Measurements from ENCODE around the gene FMN1.

FMN1 gene

GRCh38 chr15:32828507-32829186 lies 365.9 kb downstream of the FMN1 start:
- Histone ChIP-seq H3K27me3 (ENCODE audit: control insufficient read depth, insufficient read depth, low read length) (no peaks in the 10 kb centered on the region), H3K4me3 (ENCODE audit: low read depth, low read length) (no peak overlapping the region), H3K4me2 (ENCODE audit: low read length) (no peak overlapping the region), H2AFZ (no peak overlapping the region), H3K36me3 (ENCODE audit: control insufficient read depth, insufficient read depth, low read length) (no peaks in the 10 kb centered on the region), H3K9ac (no peak overlapping the region), H3K27ac (no peak overlapping the region), H3K4me1 (no peaks in the 10 kb centered on the region), H3K9me3 (ENCODE audit: control insufficient read depth, low read length) (no peaks in the 10 kb centered on the region), H3K79me2 (no peaks in the 10 kb centered on the region)
- TF ChIP-seq CTCF (IDR thresholded peaks at IDR 0.05) = no peak

- no peaks in the 10 kb centered on the region for H3K36me3 ChIP-seq (ENCODE audit: control insufficient read depth, insufficient read depth, low read length)
- no peak overlapping the region for H3K4me3 ChIP-seq (ENCODE audit: low read depth, low read length)
- H3K27me3 ChIP-seq (ENCODE audit: control insufficient read depth, insufficient read depth, low read length) = no peaks in the 10 kb centered on the region
- no peak overlapping the region for H3K4me2 ChIP-seq (ENCODE audit: low read length)
- no peaks in the 10 kb centered on the region for H3K79me2 ChIP-seq
- no peak overlapping the region for H3K27ac ChIP-seq
- H3K4me1 ChIP-seq = no peaks in the 10 kb centered on the region
- no peak overlapping the region for H2AFZ ChIP-seq
- H3K9ac ChIP-seq = no peak overlapping the region
- no peak for TF ChIP-seq CTCF (IDR thresholded peaks at IDR 0.05)
- no peaks in the 10 kb centered on the region for H3K9me3 ChIP-seq (ENCODE audit: control insufficient read depth, low read length)
Measured at GRCh38 chr15:32826685-32827084, 367.8 kb downstream of the FMN1 start.

GRCh38 chr15:32825219-32825618 lies 369.3 kb downstream of the FMN1 start:
- Histone ChIP-seq H3K9ac (no peak overlapping the region), H3K4me2 (ENCODE audit: low read length) (no peak overlapping the region), H2AFZ (no peak overlapping the region), H3K27ac (no peak overlapping the region), H3K9me3 (ENCODE audit: control insufficient read depth, low read length) (no peaks in the 10 kb centered on the region), H3K4me3 (ENCODE audit: low read depth, low read length) (no peak overlapping the region), H3K79me2 (no peaks in the 10 kb centered on the region), H3K36me3 (ENCODE audit: control insufficient read depth, insufficient read depth, low read length) (no peaks in the 10 kb centered on the region), H3K27me3 (ENCODE audit: control insufficient read depth, insufficient read depth, low read length) (no peaks in the 10 kb centered on the region), H3K4me1 (no peaks in the 10 kb centered on the region)
- no peak for TF ChIP-seq CTCF (IDR thresholded peaks at IDR 0.05)

- H3K79me2 ChIP-seq = no peaks in the 10 kb centered on the region
- no peaks in the 10 kb centered on the region for H3K36me3 ChIP-seq (ENCODE audit: control insufficient read depth, insufficient read depth, low read length)
- H2AFZ ChIP-seq = no peak overlapping the region
- no peak for TF ChIP-seq CTCF (IDR thresholded peaks at IDR 0.05)
- H3K27ac ChIP-seq = no peak overlapping the region
- no peak overlapping the region for H3K9ac ChIP-seq
- H3K4me3 ChIP-seq (ENCODE audit: low read depth, low read length) = no peak overlapping the region
- H3K9me3 ChIP-seq (ENCODE audit: control insufficient read depth, low read length) = no peaks in the 10 kb centered on the region
- H3K27me3 ChIP-seq (ENCODE audit: control insufficient read depth, insufficient read depth, low read length) = no peaks in the 10 kb centered on the region
- H3K4me2 ChIP-seq (ENCODE audit: low read length) = no peak overlapping the region
- no peaks in the 10 kb centered on the region for H3K4me1 ChIP-seq
Measured at GRCh38 chr15:32824777-32825176, 369.7 kb downstream of the FMN1 start.

- H3K36me3 ChIP-seq (ENCODE audit: control insufficient read depth, insufficient read depth, low read length) = no peaks in the 10 kb centered on the region
- H3K9ac ChIP-seq = no peak overlapping the region
- H3K4me3 ChIP-seq (ENCODE audit: low read depth, low read length) = no peak overlapping the region
- no peak overlapping the region for H3K27ac ChIP-seq
- H3K9me3 ChIP-seq (ENCODE audit: control insufficient read depth, low read length) = no peaks in the 10 kb centered on the region
- H3K79me2 ChIP-seq = no peaks in the 10 kb centered on the region
- TF ChIP-seq CTCF (IDR thresholded peaks at IDR 0.05) = no peak
- H3K27me3 ChIP-seq (ENCODE audit: control insufficient read depth, insufficient read depth, low read length) = no peaks in the 10 kb centered on the region
- H2AFZ ChIP-seq = no peak overlapping the region
- no peak overlapping the region for H3K4me2 ChIP-seq (ENCODE audit: low read length)
- H3K4me1 ChIP-seq = no peaks in the 10 kb centered on the region
Measured at GRCh38 chr15:32823750-32824149, 370.8 kb downstream of the FMN1 start.

Data from parathyroid adenoma (tissue), 2 donors.